HepG2 (cell line): ENCODE measurements around the gene HOXC10. TPM values are rescaled to one million over a fixed set of nuclear protein-coding genes. Genes with fewer than 3 reads are reported as not detected.

ENCODE experiments used
- ATAC-seq: fragments of 200-7000 bp; cut with Tn5 transposase; 3 replicates; pipeline ENCODE4 v1.9.1; 2020; ENCODE audit warnings: mild to moderate bottlenecking, moderate library complexity
- BruUV-seq: library from RNA; stranded (reverse); fragments of 400-500 nt; replicated peaks from 2 replicates; lab custom pipeline; 2021; lab: Mats Ljungman, UMichigan
- CTCF ChIA-PET: fragments of 300-600 bp; formaldehyde crosslinking; extraction: SDS; loops from one replicate; lab custom pipeline; 2021; ENCODE audit warnings: low total read pairs, inconsistent platforms, low intra/inter-chr PET ratio; lab: Yijun Ruan, JAX
- POLR2A ChIA-PET: fragments of 350-600 bp; sonication (Branson Sonifier 250); formaldehyde crosslinking; loops from one replicate; lab custom pipeline; 2020; ENCODE audit warnings: antibody characterized with exemption, inconsistent platforms; lab: Yijun Ruan, JAX
- DNase-seq: peaks from one replicate; pipeline ENCODE4 v3.0.0-alpha.2; 2015; ENCODE audit warnings: low spot score
- FAIRE-seq: peaks from 3 replicates; lab custom pipeline; 2011; peaks lifted over from hg19 to GRCh38; lab: Jason Lieb, UNC
- H2AFZ ChIP-seq: one replicate; pipeline ENCODE4 v1.6.1; 2011; ENCODE audit warnings: low read length, inconsistent platforms
- H3K27ac ChIP-seq: fragments of 300-600 bp; 3 replicates; pipeline ENCODE4 v1.8.0; 2011; ENCODE audit warnings: mixed run types, mild to moderate bottlenecking, mixed read lengths, low read length, inconsistent platforms; ENCODE audit not compliant: insufficient read depth; ENCODE audit errors: extremely low read length
- H3K27me3 ChIP-seq, 2 experiments: fragments of 200-600 bp in 1 of 2; 2 replicates in 1 of 2; 3 replicates in 1 of 2; pipeline versions ENCODE4 v1.6.0 to v1.8.0; 2011; ENCODE audit warnings: low read length in 2 of 2, mild to moderate bottlenecking in 2 of 2, moderate library complexity in 2 of 2, inconsistent platforms in 1 of 2; ENCODE audit not compliant: insufficient read depth in 2 of 2, control insufficient read depth in 1 of 2
- H3K36me3 ChIP-seq, 2 experiments: fragments of 200-600 bp in 1 of 2; replicated peaks in 1 of 2; 2 replicates in 1 of 2; 3 replicates in 1 of 2; pipeline versions ENCODE4 v1.5.1 to v1.8.0; 2011; ENCODE audit warnings: low read length in 2 of 2, inconsistent platforms in 1 of 2; ENCODE audit not compliant: insufficient read depth in 2 of 2, control insufficient read depth in 1 of 2
- H3K4me1 ChIP-seq: 2 replicates; pipeline ENCODE4 v1.5.1; 2012; ENCODE audit warnings: low read length, inconsistent platforms; ENCODE audit not compliant: insufficient read depth
- H3K4me2 ChIP-seq: 2 replicates; pipeline ENCODE4 v1.6.0; 2011; ENCODE audit warnings: low read depth, low read length, inconsistent platforms
- H3K4me3 ChIP-seq, 3 experiments: fragments of 200-600 bp in 1 of 3; sonication (generic), shearing (Covaris generic) in 1 of 3; replicated peaks in 1 of 3; 2 replicates each; pipeline ENCODE4 v1.5.1; 2011 to 2016; ENCODE audit warnings: low read length in 3 of 3, inconsistent platforms in 2 of 3, low read depth in 2 of 3, mild to moderate bottlenecking in 2 of 3, control low read depth in 1 of 3, mixed read lengths in 1 of 3; ENCODE audit not compliant: insufficient read depth in 1 of 3
- H3K79me2 ChIP-seq: one replicate; pipeline ENCODE4 v1.6.1; 2011; ENCODE audit warnings: low read length, inconsistent platforms; ENCODE audit not compliant: insufficient read depth
- H3K9ac ChIP-seq: 2 replicates; pipeline ENCODE4 v1.6.0; 2011; ENCODE audit warnings: mild to moderate bottlenecking, low read depth, low read length, inconsistent platforms; ENCODE audit not compliant: insufficient read depth
- H3K9me3 ChIP-seq: 2 replicates; pipeline ENCODE4 v1.5.1; 2012; ENCODE audit warnings: mild to moderate bottlenecking, low read length
- H4K20me1 ChIP-seq: 2 replicates; pipeline ENCODE4 v1.6.0; 2011; ENCODE audit warnings: inconsistent platforms, mild to moderate bottlenecking, low read length, moderate library complexity; ENCODE audit not compliant: insufficient read depth
- CERS6 ChIP-seq: sonication (generic); formaldehyde crosslinking; IDR thresholded peaks from 2 replicates; pipeline ENCODE4 v1.5.0; 2020; ENCODE audit warnings: missing genetic modification reagents
- FOXK1 ChIP-seq: sonication (generic); formaldehyde crosslinking; IDR thresholded peaks from 2 replicates; pipeline ENCODE4 v1.4.0; 2020; ENCODE audit warnings: low read depth, missing genetic modification reagents, borderline replicate concordance
- GZF1 ChIP-seq: sonication (generic); formaldehyde crosslinking; IDR thresholded peaks from 2 replicates; pipeline ENCODE4 v1.5.1; 2020; ENCODE audit warnings: mild to moderate bottlenecking, missing genetic modification reagents
- NFYC ChIP-seq: IDR thresholded peaks from 2 replicates; pipeline ENCODE4 v1.6.1; 2016; ENCODE audit warnings: missing genetic modification reagents, missing compliant biosample characterization
- ZBTB20 ChIP-seq: sonication (generic); formaldehyde crosslinking; IDR thresholded peaks from 2 replicates; pipeline ENCODE4 v1.8.1; 2023; ENCODE audit warnings: missing genetic modification reagents, low read depth, mild to moderate bottlenecking, borderline replicate concordance
- ZNF33B ChIP-seq: sonication (generic); formaldehyde crosslinking; IDR thresholded peaks from 2 replicates; pipeline ENCODE4 v1.5.1; 2020; ENCODE audit warnings: mild to moderate bottlenecking, missing genetic modification reagents
- ZNF605 ChIP-seq: sonication (generic); formaldehyde crosslinking; IDR thresholded peaks from 2 replicates; pipeline ENCODE4 v1.8.0; 2022; ENCODE audit warnings: mild to moderate bottlenecking, missing genetic modification reagents
- WGBS: methylation state at CpG from one replicate; pipeline ENCODE4 v1.1.6; 2017; ENCODE audit warnings: low lambda C conversion rate; 5-methylcytosine and 5-hydroxymethylcytosine counted together
- in situ Hi-C: cut with HindIII; loops from 2 replicates; pipeline ENCODE4 v1.10.0; 2017; ENCODE audit warnings: low pct_unique_long_range_greater_than_20kb; ENCODE audit not compliant: extremely low pct_ligation_motif_present
- intact Hi-C: fragments of 100-400 bp; cut with micrococcal nuclease; formaldehyde crosslinking; loops from one replicate; pipeline ENCODE4 v1.10.0; 2022; ENCODE audit not compliant: unreplicated experiment
- polyA plus RNA-seq, 8 experiments: library from polyadenylated mRNA; depleted of rRNA in 3 of 8; stranded (reverse) in 7 of 8; unstranded in 1 of 8; fragments of >200 nt; fragmentation: Illumina TruSeq in 4 of 8; extraction: Trizol in 4 of 8; gene quantifications; 2 replicates each; pipeline versions ENCODE4 v1.2.1 to v1.2.3, GENCODE V29; 2011 to 2016; ENCODE audit warnings: low read depth in 4 of 8, missing spikeins in 1 of 8, mixed read lengths in 1 of 8; ENCODE audit not compliant: insufficient read depth in 1 of 8
- total RNA-seq, 5 experiments: library from RNA; depleted of rRNA; stranded (reverse); fragments of >200 nt; fragmentation: Illumina TruSeq; extraction: Trizol; gene quantifications; 2 replicates each; pipeline ENCODE4 v1.2.3, GENCODE V29; 2016; ENCODE audit warnings: low read depth in 1 of 5

The HOXC10 gene
- total and polyA plus RNA-seq, 2 of the 13 experiments (the other 11 are each of a cell fraction or from before 2014, with no cell fraction given) = not detected

DNA sequence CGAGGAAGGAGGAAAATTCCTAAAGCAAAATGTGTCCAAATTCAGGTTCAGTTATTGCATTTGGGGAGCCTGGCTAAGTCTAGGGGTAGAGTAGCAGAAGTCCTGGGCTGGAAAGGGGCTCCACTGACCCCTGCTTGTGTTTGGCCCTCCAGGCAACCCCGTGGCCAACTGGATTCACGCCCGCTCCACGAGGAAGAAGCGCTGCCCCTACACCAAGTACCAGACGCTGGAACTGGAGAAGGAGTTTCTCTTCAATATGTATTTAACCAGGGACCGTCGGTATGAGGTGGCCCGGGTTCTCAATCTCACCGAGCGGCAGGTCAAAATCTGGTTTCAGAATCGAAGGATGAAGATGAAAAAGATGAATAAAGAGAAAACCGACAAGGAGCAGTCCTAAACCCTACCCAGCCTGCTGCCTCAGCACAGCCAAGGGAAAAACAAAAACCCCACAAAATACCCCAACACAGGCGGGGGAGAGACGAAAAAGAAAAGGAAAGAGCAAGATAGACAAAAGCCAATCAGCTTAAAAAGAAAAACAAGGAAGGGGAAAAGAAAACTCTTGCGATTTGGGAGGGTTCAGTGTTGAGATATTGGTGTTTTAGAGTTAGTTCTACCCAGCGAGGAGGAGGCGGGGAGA, 17.4 kb downstream of the HOXC10 start:
- DNase-seq (no peak), FAIRE-seq (no peak), ATAC-seq (no peak)
- ChIA-PET POLR2A (no interaction called here), CTCF (no interaction called here)
- Histone ChIP-seq H3K4me1 (peaks cover 32% of the 10 kb centered on the region), H3K9ac (no peak overlapping the region), H2AFZ (no peak overlapping the region), H3K4me2 (no peak overlapping the region), H4K20me1 (no peaks in the 10 kb centered on the region), H3K4me3 (no peak overlapping the region), H3K79me2 (no peaks in the 10 kb centered on the region), H3K27me3 (peaks cover 22 to 89% of the 10 kb centered on the region in 2 experiments), H3K9me3 (no peaks in the 10 kb centered on the region), H3K36me3 (no peaks in the 10 kb centered on the region), H3K27ac (no peak overlapping the region)
- intact Hi-C loops = loop anchor here (10.0 kb wide), 1 partner anchor 362 kb away; the partner anchor contains the start of gene GPR84
- BruUV-seq = no TSS peak
- in situ Hi-C loops = no loop called here
- WGBS = 49% methylated on average over 19 of the region's 19 CpGs
- no peak for TF ChIP-seq GZF1
- no peak for TF ChIP-seq FOXK1 (CRISPR knock-in tag)
- no peak for TF ChIP-seq ZBTB20 (CRISPR knock-in tag)
- no peak for TF ChIP-seq CERS6 (CRISPR knock-in tag)
- TF ChIP-seq ZNF33B (CRISPR knock-in tag) = no peak
- TF ChIP-seq NFYC (CRISPR knock-in tag) = no peak

GRCh38 chr12:54002915-54003389, 18.0 kb downstream of the HOXC10 start:
- H2AFZ ChIP-seq = no peak overlapping the region
- H4K20me1 ChIP-seq = no peaks in the 10 kb centered on the region
- no peaks in the 10 kb centered on the region for H3K79me2 ChIP-seq
- DNase-seq = no peak
- H3K4me1 ChIP-seq = peaks cover 32% of the 10 kb centered on the region
- H3K9me3 ChIP-seq = no peaks in the 10 kb centered on the region
- 61% methylated on average over 18 of the region's 19 CpGs for WGBS
- H3K4me2 ChIP-seq = no peak overlapping the region
- no peak for TF ChIP-seq ZNF605 (CRISPR knock-in tag)
- H3K9ac ChIP-seq = no peak overlapping the region
- ChIA-PET CTCF (no interaction called here), POLR2A (no interaction called here)
- H3K4me3 ChIP-seq = no peak overlapping the region
- H3K27ac ChIP-seq = no peak overlapping the region
- FAIRE-seq = no peak
- intact Hi-C loops (loop anchor here (10.0 kb wide), 1 partner anchor 362 kb away; the partner anchor contains the start of gene GPR84), in situ Hi-C loops (no loop called here)
- BruUV-seq = no TSS peak
- no peaks in the 10 kb centered on the region for H3K36me3 ChIP-seq
- no peak for ATAC-seq
- H3K27me3 ChIP-seq = peaks cover 24 to 92% of the 10 kb centered on the region in 2 experiments
